SK-N-SH treated with all-trans-retinoic acid at 6 μM for 48 hours (cell line): ENCODE results near the gene LENEP.

Source experiments
- ARNTL ChIP-seq: fragments of 450-650 bp; formaldehyde crosslinking; IDR thresholded peaks from 2 replicates; pipeline ENCODE4 v1.5.0; 2020; ENCODE audit warnings: low read depth, mild to moderate bottlenecking, moderate library complexity, borderline replicate concordance
- BACH2 ChIP-seq: fragments of 250-450 bp; sonication (Bioruptor Pico); IDR thresholded peaks from 2 replicates; pipeline ENCODE4 v1.9.0; 2021; ENCODE audit warnings: mild to moderate bottlenecking, borderline replicate concordance
- CREB5 ChIP-seq: fragments of 250-450 bp; sonication (Bioruptor Pico); IDR thresholded peaks from 2 replicates; pipeline ENCODE4 v1.5.1; 2020; ENCODE audit warnings: low read depth, mild to moderate bottlenecking, moderate library complexity
- CSRNP3 ChIP-seq: fragments of 250-450 bp; sonication (Bioruptor Pico); IDR thresholded peaks from 2 replicates; pipeline ENCODE4 v1.5.1; 2021; ENCODE audit warnings: mild to moderate bottlenecking, moderate library complexity
- ISL1 ChIP-seq: fragments of 250-450 bp; sonication (Bioruptor Pico); IDR thresholded peaks from 2 replicates; pipeline ENCODE4 v2.1.2; 2022; ENCODE audit warnings: mild to moderate bottlenecking, moderate library complexity
- PATZ1 ChIP-seq: fragments of 250-450 bp; sonication (Bioruptor Pico); IDR thresholded peaks from 2 replicates; pipeline ENCODE4 v1.8.0; 2020; ENCODE audit warnings: mild to moderate bottlenecking, moderate library complexity, borderline replicate concordance
- POU6F1 ChIP-seq: fragments of 250-450 bp; sonication (Bioruptor Pico); IDR thresholded peaks from 2 replicates; pipeline ENCODE4 v1.8.0; 2021; ENCODE audit warnings: low read depth, mild to moderate bottlenecking, moderate library complexity, borderline replicate concordance
- PPARA ChIP-seq: fragments of 250-450 bp; sonication (Bioruptor Pico); IDR thresholded peaks from 2 replicates; pipeline ENCODE4 v1.5.0; 2020; ENCODE audit warnings: mild to moderate bottlenecking, borderline replicate concordance
- TOX ChIP-seq: fragments of 250-450 bp; sonication (Bioruptor Pico); IDR thresholded peaks from 2 replicates; pipeline ENCODE4 v1.8.0; 2021; ENCODE audit warnings: mild to moderate bottlenecking, moderate library complexity, borderline replicate concordance
- ZC3H10 ChIP-seq: fragments of 250-450 bp; sonication (Bioruptor Pico); IDR thresholded peaks from 2 replicates; pipeline ENCODE4 v1.5.1; 2021; ENCODE audit warnings: mild to moderate bottlenecking, moderate library complexity
- ZFP3 ChIP-seq: fragments of 250-450 bp; sonication (Bioruptor Pico); IDR thresholded peaks from 2 replicates; pipeline ENCODE4 v1.5.0; 2020; ENCODE audit warnings: mild to moderate bottlenecking, moderate library complexity
- ZNF565 ChIP-seq: fragments of 450-650 bp; formaldehyde crosslinking; conservative IDR thresholded peaks from 2 replicates; pipeline ENCODE4 v1.5.0; 2020; ENCODE audit warnings: low read depth, mild to moderate bottlenecking, moderate library complexity

GRCh38 chr1:154958681-154959425 is 34.5 kb upstream of the LENEP start:
- TF ChIP-seq ZNF565 (CRISPR knock-in tag) (no peak), CSRNP3 (CRISPR knock-in tag) (no peak), PATZ1 (CRISPR knock-in tag) (no peak), CREB5 (CRISPR knock-in tag) (no peak), BACH2 (no peak), TOX (no peak), PPARA (CRISPR knock-in tag) (no peak), ISL1 (CRISPR knock-in tag) (no peak), ARNTL (CRISPR knock-in tag) (no peak), ZFP3 (no peak), ZC3H10 (no peak), POU6F1 (CRISPR knock-in tag) (no peak)
